Body of pancreas (tissue), 4 donors: Measurements from ENCODE around the gene TRMT10C. TPM values are rescaled to one million over a fixed set of nuclear protein-coding genes. Genes with fewer than 3 reads are reported as not detected.

Experiments used
- ATAC-seq: fragments of 150-250 bp; one replicate; pipeline ENCODE4 v1.9.1; 2016
- DNase-seq, 4 donors: peaks; one replicate each; pipeline ENCODE4 v3.0.0-alpha.2; 2019
- H3K27ac ChIP-seq, 4 donors: fragments of 200-600 bp; sonication (generic); 1 replicate in 3 of 4; 2 replicates in 1 of 4; pipeline versions ENCODE4 v1.5.1 to v1.6.1; 2016 to 2019; ENCODE audit warnings: mild to moderate bottlenecking in 1 of 4, mixed read lengths in 1 of 4, moderate library complexity in 1 of 4
- H3K27me3 ChIP-seq, 2 donors: fragments of 200-600 bp; sonication (generic); one replicate each; pipeline ENCODE4 v1.6.0; 2016; ENCODE audit warnings: mild to moderate bottlenecking in 1 of 2
- H3K36me3 ChIP-seq, 2 donors: fragments of 200-600 bp; sonication (generic); replicated peaks in 1 of 2; 2 replicates each; pipeline ENCODE4 v1.5.1; 2016; ENCODE audit warnings: low read depth in 2 of 2; ENCODE audit not compliant: insufficient read depth in 1 of 2
- H3K4me1 ChIP-seq: fragments of 200-600 bp; sonication (generic); one replicate; pipeline ENCODE4 v1.6.0; 2016
- H3K4me3 ChIP-seq, 2 donors: fragments of 200-600 bp; sonication (generic); 1 replicate in 1 of 2; 2 replicates in 1 of 2; pipeline ENCODE4 v1.5.1; 2016 to 2019
- H3K9me3 ChIP-seq, 3 donors: fragments of 200-600 bp; sonication (generic); 1 replicate in 2 of 3; 2 replicates in 1 of 3; pipeline ENCODE4 v1.5.1; 2016
- CTCF ChIP-seq, 7 experiments: fragments of 450-650 bp in 4 of 7; fragments of 200-600 bp in 3 of 7; sonication (generic) in 3 of 7; IDR thresholded peaks; one replicate each; pipeline ENCODE4 v1.5.1; 2016 to 2019; ENCODE audit warnings: antibody characterized with exemption in 7 of 7
- POLR2A ChIP-seq, 3 donors: fragments of 450-650 bp; IDR thresholded peaks; one replicate each; pipeline ENCODE4 v1.6.1; 2016; ENCODE audit warnings: antibody characterized with exemption in 3 of 3, mild to moderate bottlenecking in 2 of 3
- WGBS, 2 donors: methylation state at CpG; one replicate each; pipeline ENCODE4 v1.1.5; 2017; 5-methylcytosine and 5-hydroxymethylcytosine counted together
- intact Hi-C: fragments of 100-400 bp; cut with DNase I; formaldehyde crosslinking; loops from one replicate; pipeline ENCODE4 v1.15.1; 2023
- total RNA-seq, 2 donors: library from RNA; depleted of rRNA; stranded (reverse); fragments of >200 nt; gene quantifications; one replicate each; pipeline ENCODE4 v1.1.0, GENCODE V29; 2016

The TRMT10C gene
- total RNA-seq, 2 donors from 2014 or later = 3.3 to 9.9 TPM

DNA sequence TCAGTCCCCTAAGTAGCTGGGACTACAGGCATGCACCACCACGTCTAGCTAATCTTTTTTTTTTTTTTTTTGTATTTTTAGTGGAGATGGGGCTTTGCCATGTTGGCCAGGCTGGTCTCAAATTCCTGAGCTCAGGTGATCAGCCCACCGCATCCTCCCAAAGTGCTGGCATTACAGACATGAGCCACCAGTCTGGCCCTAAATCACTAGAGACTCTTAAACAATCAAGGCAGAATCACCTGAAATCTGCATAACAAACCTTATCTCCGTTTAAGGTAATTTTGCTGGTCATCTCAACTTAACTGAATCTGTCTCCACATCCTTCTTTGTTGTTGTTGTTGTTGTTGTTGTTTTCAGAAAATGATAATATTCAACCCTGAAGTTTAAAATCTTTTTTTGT, 5.6 kb upstream of the TRMT10C start:
- TF ChIP-seq CTCF (IDR thresholded peaks at IDR 0.05) (no peak), POLR2A (IDR thresholded peaks at IDR 0.05) (no peak)
- no peak for DNase-seq
- intact Hi-C loops = no loop called here
- no peaks in the 10 kb centered on the region for H3K9me3 ChIP-seq
- H3K4me1 ChIP-seq = peaks cover 3% of the 10 kb centered on the region
- H3K27ac ChIP-seq = no peak overlapping the region
- no peak for ATAC-seq
- H3K27me3 ChIP-seq = no peaks in the 10 kb centered on the region
- H3K36me3 ChIP-seq = no peaks in the 10 kb centered on the region
- 42 to 48% methylated on average over 3 of the region's 3 CpGs for WGBS, 2 donors
- H3K4me3 ChIP-seq = no peak overlapping the region

- WGBS, 2 donors = 84 to 85% methylated on average over 6 of the region's 6 CpGs
- intact Hi-C loops = no loop called here
Observed at GRCh38 chr3:101567528-101568317, 6.1 kb downstream of the TRMT10C start.

GRCh38 chr3:101571028-101571895, 9.6 kb downstream of the TRMT10C start:
- ATAC-seq = no peak
- no peak for TF ChIP-seq POLR2A (IDR thresholded peaks at IDR 0.05)
- TF ChIP-seq CTCF (IDR thresholded peaks at IDR 0.05) = no peak
- Histone ChIP-seq H3K27ac (no peak overlapping the region), H3K27me3 (no peaks in the 10 kb centered on the region), H3K4me1 (peaks cover 16% of the 10 kb centered on the region), H3K9me3 (no peaks in the 10 kb centered on the region), H3K36me3 (no peaks in the 10 kb centered on the region), H3K4me3 (no peak overlapping the region)
- WGBS, 2 donors = 59 to 66% methylated on average over 9 of the region's 9 CpGs
- intact Hi-C loops = no loop called here
- DNase-seq = no peak

More at GRCh38 chr3:101567528-101568317, 6.1 kb downstream of the TRMT10C start:
- peaks cover 6% of the 10 kb centered on the region for H3K4me1 ChIP-seq
- no peak for TF ChIP-seq CTCF (IDR thresholded peaks at IDR 0.05)
- TF ChIP-seq POLR2A (IDR thresholded peaks at IDR 0.05) = no peak
- no peaks in the 10 kb centered on the region for H3K27me3 ChIP-seq
- no peak overlapping the region for H3K27ac ChIP-seq
- ATAC-seq (no peak), DNase-seq (no peak)
- H3K9me3 ChIP-seq = no peaks in the 10 kb centered on the region
- no peak overlapping the region for H3K4me3 ChIP-seq
- H3K36me3 ChIP-seq = peaks cover 2 to 4% of the 10 kb centered on the region in 2 donors

- intact Hi-C loops = no loop called here
Observed at GRCh38 chr3:101573449-101574387, 12.1 kb downstream of the TRMT10C start, which contains the start of gene PCNP. TSS of gene PCNP (plus strand) at chr3:101574180. CDS start at chr3:101574216, 36 bp downstream.

More at GRCh38 chr3:101573449-101574387, 12.1 kb downstream of the TRMT10C start, which contains the start of gene PCNP:
- TF ChIP-seq POLR2A (IDR thresholded peaks at IDR 0.05) = peak; percentile 73 to 92 (median 91)
- TF ChIP-seq CTCF (IDR thresholded peaks at IDR 0.05) = peak; percentile 56 to 98 (median 92)
- Histone ChIP-seq H3K27me3 (no peaks in the 10 kb centered on the region), H3K9me3 (no peaks in the 10 kb centered on the region), H3K4me3 (peak within 1 kb of the TSS; percentile 22 to 64), H3K4me1 (peaks cover 34% of the 10 kb centered on the region), H3K27ac (peak within 1 kb of the TSS; percentile 91 to 98 (median 94)), H3K36me3 (no peaks in the 10 kb centered on the region)
- WGBS, 2 donors = 1 to 3% methylated on average over 15 to 47 of the region's 47 CpGs
- ATAC-seq (peak; percentile 94), DNase-seq (peak; percentile 97 to 99 (median 98))
